Bronchial epithelial cell (primary cell): Measurements from ENCODE around the gene VWDE. TPM values are rescaled to one million over a fixed set of nuclear protein-coding genes. Genes with fewer than 3 reads are reported as not detected.
"Not testable (repeated sequence)": the region's sequence is repeated elsewhere in the genome, so short reads cannot be mapped to it uniquely, and the experiment has no call there.

Source experiments
- DNase-seq: peaks from one replicate; pipeline ENCODE4 v3.0.0-alpha.2; 2010; ENCODE audit warnings: low read depth
- FAIRE-seq: peaks from 2 replicates; lab custom pipeline; 2011; peaks lifted over from hg19 to GRCh38; lab: Jason Lieb, UNC
- H3K27me3 ChIP-seq: 2 replicates; pipeline ENCODE4 v1.5.1; 2011; ENCODE audit warnings: low read length; ENCODE audit not compliant: control insufficient read depth, insufficient read depth
- H3K36me3 ChIP-seq: 2 replicates; pipeline ENCODE4 v1.5.1; 2011; ENCODE audit warnings: low read length; ENCODE audit not compliant: control insufficient read depth, insufficient read depth
- H3K4me3 ChIP-seq: 2 replicates; pipeline ENCODE4 v1.5.1; 2011; ENCODE audit warnings: mild to moderate bottlenecking, low read depth, low read length, control low read depth
- CTCF ChIP-seq: IDR thresholded peaks from 2 replicates; pipeline ENCODE4 v1.5.1; 2011; ENCODE audit warnings: mild to moderate bottlenecking, moderate library complexity, low read length, control low read depth, inconsistent platforms; ENCODE audit not compliant: insufficient read depth, severe bottlenecking
- total RNA-seq: library from RNA; depleted of rRNA; stranded (reverse); fragments of >200 nt; gene quantifications from 2 replicates; pipeline ENCODE4 v1.2.1, GENCODE V29; 2014

Gene VWDE
- total RNA-seq, 1 donor from 2014 or later = 1.1 TPM

- FAIRE-seq = no peak
- Histone ChIP-seq H3K4me3 (no peak overlapping the region), H3K36me3 (no peaks in the 10 kb centered on the region), H3K27me3 (no peaks in the 10 kb centered on the region)
- TF ChIP-seq CTCF = no peak
- DNase-seq = no peak
Measured at GRCh38 chr7:12409097-12409711, 5.5 kb upstream of the VWDE start.

GRCh38 chr7:12407652-12408051, 4.0 kb upstream of the VWDE start:
- not testable (repeated sequence) for H3K4me3 ChIP-seq, DNase-seq, H3K27me3 ChIP-seq, H3K36me3 ChIP-seq, FAIRE-seq

- Histone ChIP-seq H3K36me3 (no peaks in the 10 kb centered on the region), H3K27me3 (no peaks in the 10 kb centered on the region), H3K4me3 (no peak overlapping the region)
- FAIRE-seq (no peak), DNase-seq (peak; percentile 70)
- TF ChIP-seq CTCF = no peak
Measured at GRCh38 chr7:12402365-12402725, 1.3 kb downstream of the VWDE start.

GRCh38 chr7:12401538-12402364, 1.9 kb downstream of the VWDE start:
- no peak for DNase-seq
- Histone ChIP-seq H3K36me3 (no peaks in the 10 kb centered on the region), H3K4me3 (no peak overlapping the region), H3K27me3 (no peaks in the 10 kb centered on the region)
- TF ChIP-seq CTCF = no peak
- FAIRE-seq = no peak

- DNase-seq = no peak
- no peak overlapping the region for H3K4me3 ChIP-seq
- FAIRE-seq = no peak
- H3K27me3 ChIP-seq = no peaks in the 10 kb centered on the region
- no peaks in the 10 kb centered on the region for H3K36me3 ChIP-seq
- TF ChIP-seq CTCF = no peak
Measured at GRCh38 chr7:12398186-12398585, 5.5 kb downstream of the VWDE start.

GRCh38 chr7:12397671-12398070, 6.0 kb downstream of the VWDE start:
- Histone ChIP-seq H3K36me3 (no peaks in the 10 kb centered on the region), H3K27me3 (no peaks in the 10 kb centered on the region), H3K4me3 (no peak overlapping the region)
- FAIRE-seq (no peak), DNase-seq (no peak)
- TF ChIP-seq CTCF = no peak

GRCh38 chr7:12396670-12397069, 7.0 kb downstream of the VWDE start:
- H3K36me3 ChIP-seq, H3K27me3 ChIP-seq, H3K4me3 ChIP-seq, DNase-seq, FAIRE-seq: not testable (repeated sequence)
